ENCODE results near the gene USP15. TPM values are rescaled to one million over a fixed set of nuclear protein-coding genes. Genes with fewer than 3 reads are reported as not detected.

Gene USP15
- total and polyA plus RNA-seq, 2 of the 8 experiments (the other 6 are each of a cell fraction or from before 2014, with no cell fraction given), result 12.7 to 38.6 TPM

- no peak for TF ChIP-seq SUZ12 (IDR thresholded peaks at IDR 0.05; ENCODE audit: low read length)
- no peak for TF ChIP-seq KDM1A (IDR thresholded peaks at IDR 0.05; ENCODE audit: borderline replicate concordance, low read length)
- TF ChIP-seq CHD1 (IDR thresholded peaks at IDR 0.05; ENCODE audit: low read depth, low read length), result no peak
Observed at GRCh38 chr12:62258941-62259630, 1.1 kb upstream of the USP15 start (continued).

All from H1 (cell line).